GM12878 (cell line): Measurements from ENCODE around the gene PPFIA4. TPM values are rescaled to one million over a fixed set of nuclear protein-coding genes. Genes with fewer than 3 reads are reported as not detected.

ENCODE experiments used
- ATAC-seq: fragments of 200-7000 bp; cut with Tn5 transposase; 3 replicates; pipeline ENCODE4 v1.9.1; 2020; ENCODE audit warnings: mild to moderate bottlenecking, moderate library complexity
- BruUV-seq: library from RNA; stranded (reverse); fragments of 400-500 nt; replicated peaks from 2 replicates; lab custom pipeline; 2021; lab: Mats Ljungman, UMichigan
- CTCF ChIA-PET: fragments of 300-600 bp; sonication (Branson Sonifier 250); formaldehyde crosslinking; extraction: SDS; loops from one replicate; lab custom pipeline; 2021; ENCODE audit warnings: inconsistent platforms; lab: Yijun Ruan, JAX
- POLR2A ChIA-PET: fragments of 350-600 bp; formaldehyde crosslinking; extraction: SDS; loops from one replicate; lab custom pipeline; 2021; ENCODE audit warnings: inconsistent platforms; lab: Charles Lee
- RAD21 ChIA-PET: fragments of 300-600 bp; sonication (Branson Sonifier 250); formaldehyde crosslinking; loops from one replicate; lab custom pipeline; 2023; ENCODE audit warnings: antibody characterized with exemption; ENCODE audit not compliant: unreplicated experiment; lab: Charles Lee
- SMC1A ChIA-PET: fragments of 300-600 bp; sonication (Branson Sonifier 250); formaldehyde crosslinking; loops from one replicate; lab custom pipeline; 2023; ENCODE audit not compliant: unreplicated experiment, uncharacterized antibody; lab: Charles Lee
- DNase-seq: peaks from one replicate; pipeline ENCODE4 v3.0.0-alpha.2; 2011; ENCODE audit warnings: low read depth, low spot score
- FAIRE-seq: peaks from 3 replicates; lab custom pipeline; 2011; peaks lifted over from hg19 to GRCh38; lab: Jason Lieb, UNC
- H2AFZ ChIP-seq: 2 replicates; pipeline ENCODE4 v1.6.0; 2011; ENCODE audit warnings: low read depth, low read length, control low read depth; ENCODE audit not compliant: control insufficient read depth
- H3K27ac ChIP-seq: 2 replicates; pipeline ENCODE4 v1.5.1; 2011; ENCODE audit warnings: control low read depth; ENCODE audit not compliant: control insufficient read depth, insufficient read depth
- H3K27me3 ChIP-seq, 2 experiments: replicated peaks in 1 of 2; 2 replicates each; pipeline versions ENCODE4 v1.6.0 to v1.6.1; 2011; ENCODE audit warnings: low read length in 1 of 2; ENCODE audit not compliant: control insufficient read depth in 2 of 2, insufficient read depth in 2 of 2
- H3K36me3 ChIP-seq, 2 experiments: 2 replicates each; pipeline ENCODE4 v1.5.1; 2011; ENCODE audit warnings: low read length in 1 of 2; ENCODE audit not compliant: control insufficient read depth in 2 of 2, insufficient read depth in 2 of 2
- H3K4me1 ChIP-seq: 2 replicates; pipeline ENCODE4 v1.6.1; 2011; ENCODE audit warnings: mild to moderate bottlenecking, low read length, moderate library complexity, mixed read lengths; ENCODE audit not compliant: control insufficient read depth, insufficient read depth
- H3K4me2 ChIP-seq: 2 replicates; pipeline ENCODE4 v1.6.0; 2011; ENCODE audit warnings: control low read depth; ENCODE audit not compliant: control insufficient read depth, insufficient read depth
- H3K4me3 ChIP-seq: fragments of 200-600 bp; sonication (generic); 2 replicates; pipeline ENCODE4 v1.5.1; 2016
- H3K79me2 ChIP-seq: 2 replicates; pipeline ENCODE4 v1.6.0; 2011; ENCODE audit warnings: low read length; ENCODE audit not compliant: control insufficient read depth, insufficient read depth
- H3K9ac ChIP-seq: 2 replicates; pipeline ENCODE4 v1.8.0; 2011; ENCODE audit warnings: low read length, control low read depth, mixed read lengths; ENCODE audit not compliant: control insufficient read depth, insufficient read depth
- H3K9me3 ChIP-seq: replicated peaks from 3 replicates; pipeline ENCODE4 v1.5.1; 2011; ENCODE audit warnings: mild to moderate bottlenecking, low read length; ENCODE audit not compliant: control insufficient read depth, insufficient read depth
- H4K20me1 ChIP-seq: 2 replicates; pipeline ENCODE4 v1.6.0; 2011; ENCODE audit not compliant: control insufficient read depth, insufficient read depth
- BMI1 ChIP-seq: fragments of 450-650 bp; IDR thresholded peaks from 2 replicates; pipeline ENCODE4 v1.6.1; 2016; ENCODE audit warnings: mild to moderate bottlenecking, moderate library complexity, borderline replicate concordance
- CBFB ChIP-seq: IDR thresholded peaks from 2 replicates; pipeline ENCODE4 v1.6.1; 2016; ENCODE audit warnings: antibody characterized with exemption, low read depth
- CHD4 ChIP-seq: fragments of 200-600 bp; sonication (generic); IDR thresholded peaks from 2 replicates; pipeline ENCODE4 v1.6.1; 2016; ENCODE audit warnings: mild to moderate bottlenecking
- EED ChIP-seq: sonication (generic); IDR thresholded peaks from 2 replicates; pipeline ENCODE4 v1.6.1; 2016; ENCODE audit warnings: antibody characterized with exemption, low read depth
- ETV6 ChIP-seq, 2 experiments: fragments of 450-650 bp in 1 of 2; IDR thresholded peaks in 1 of 2; conservative IDR thresholded peaks in 1 of 2; 2 replicates each; pipeline ENCODE4 v1.6.1; 2014; ENCODE audit warnings: antibody characterized with exemption in 1 of 2, borderline replicate concordance in 1 of 2, low read depth in 1 of 2, mild to moderate bottlenecking in 1 of 2, moderate library complexity in 1 of 2
- GATAD2B ChIP-seq: fragments of 450-650 bp; conservative IDR thresholded peaks from 2 replicates; pipeline ENCODE4 v1.6.1; 2017; ENCODE audit warnings: low read depth, mild to moderate bottlenecking, moderate library complexity
- JUND ChIP-seq: IDR thresholded peaks from 2 replicates; pipeline ENCODE4 v1.6.1; 2012; ENCODE audit warnings: low read depth, mild to moderate bottlenecking, low read length, improper control_type of control experiment, moderate library complexity
- MYB ChIP-seq: fragments of 150-350 bp; IDR thresholded peaks from 2 replicates; pipeline ENCODE4 v1.6.1; 2014; ENCODE audit warnings: mild to moderate bottlenecking, low read depth, low read length, borderline replicate concordance
- NFYB ChIP-seq: IDR thresholded peaks from 2 replicates; pipeline ENCODE4 v1.6.1; 2011; ENCODE audit warnings: low read depth, mild to moderate bottlenecking, low read length, improper control_type of control experiment, moderate library complexity; ENCODE audit not compliant: insufficient read depth
- NR2C2 ChIP-seq: IDR thresholded peaks from 2 replicates; pipeline ENCODE4 v1.6.1; 2011; ENCODE audit warnings: borderline replicate concordance, low read depth; ENCODE audit not compliant: control insufficient read depth, insufficient read length
- POLR2AphosphoS2 ChIP-seq: IDR thresholded peaks from 2 replicates; pipeline ENCODE4 v1.6.1; 2011; ENCODE audit warnings: low read depth, mild to moderate bottlenecking, low read length, improper control_type of control experiment, moderate library complexity
- RFX5 ChIP-seq: IDR thresholded peaks from 2 replicates; pipeline ENCODE4 v1.6.1; 2011; ENCODE audit warnings: low read depth, low read length, improper control_type of control experiment
- SRF ChIP-seq, 2 experiments: IDR thresholded peaks; 2 replicates each; pipeline ENCODE4 v1.6.1; 2011; ENCODE audit warnings: low read depth in 2 of 2, low read length in 2 of 2, mild to moderate bottlenecking in 1 of 2, moderate library complexity in 1 of 2
- WGBS: methylation state at CpG from one replicate; pipeline ENCODE4 v1.1.6; 2016; ENCODE audit warnings: low lambda C conversion rate; ENCODE audit not compliant: insufficient replicate concordance, insufficient coverage; ENCODE audit errors: missing lambda C conversion rate; 5-methylcytosine and 5-hydroxymethylcytosine counted together
- in situ Hi-C: fragments of 300-500 bp; cut with MboI; formaldehyde crosslinking; loops from 9 replicates; pipeline ENCODE4 v1.14.3; 2018; ENCODE audit warnings: mixed read lengths
- intact Hi-C: fragments of 100-400 bp; cut with micrococcal nuclease; formaldehyde crosslinking; loops from one replicate; pipeline ENCODE4 v1.14.2; 2022; ENCODE audit not compliant: unreplicated experiment
- polyA plus RNA-seq, 11 experiments: library from polyadenylated mRNA; depleted of rRNA in 4 of 11; unstranded in 6 of 11; stranded (reverse) in 5 of 11; fragments of >200 nt; fragmentation: Nextera tagmentation in 4 of 11; fragmentation: Illumina TruSeq in 1 of 11; extraction: Ambion mirVana in 4 of 11; extraction: Trizol in 1 of 11; gene quantifications; 1 replicate in 1 of 11; 2 replicates in 10 of 11; pipeline versions ENCODE4 v1.2.1 to v1.2.3, GENCODE V29; 2011 to 2016; ENCODE audit warnings: inconsistent platforms in 2 of 11, missing spikeins in 2 of 11, low read depth in 1 of 11
- total RNA-seq, 4 experiments: library from RNA; depleted of rRNA in 3 of 4; stranded (reverse); fragments of >200 nt in 3 of 4; fragmentation: Illumina TruSeq in 1 of 4; extraction: Trizol in 1 of 4; gene quantifications; 2 replicates each; pipeline versions ENCODE4 v1.2.1 to v1.2.3, GENCODE V29; 2013 to 2021
- TF ChIP-seq, protein P1 (sequence below): fragments of 450-650 bp; IDR thresholded peaks from 2 replicates; pipeline ENCODE4 v1.6.1; 2016; ENCODE audit warnings: mild to moderate bottlenecking, moderate library complexity, borderline replicate concordance
- TF ChIP-seq, protein P2 (sequence below): IDR thresholded peaks from 2 replicates; pipeline ENCODE4 v1.6.1; 2011; ENCODE audit warnings: borderline replicate concordance, low read depth, mild to moderate bottlenecking, moderate library complexity, low read length; ENCODE audit not compliant: insufficient read depth, poor library complexity, severe bottlenecking
- TF ChIP-seq, protein P3 (sequence below): IDR thresholded peaks from 2 replicates; pipeline ENCODE4 v1.6.1; 2012; ENCODE audit warnings: low read depth, low read length, improper control_type of control experiment

Gene PPFIA4
- total and polyA plus RNA-seq, 10 of the 15 experiments (the other 5 are each of a cell fraction or from before 2014, with no cell fraction given) = 0.02 to 19.7 (median 0.34) TPM; not detected in 1

DNA sequence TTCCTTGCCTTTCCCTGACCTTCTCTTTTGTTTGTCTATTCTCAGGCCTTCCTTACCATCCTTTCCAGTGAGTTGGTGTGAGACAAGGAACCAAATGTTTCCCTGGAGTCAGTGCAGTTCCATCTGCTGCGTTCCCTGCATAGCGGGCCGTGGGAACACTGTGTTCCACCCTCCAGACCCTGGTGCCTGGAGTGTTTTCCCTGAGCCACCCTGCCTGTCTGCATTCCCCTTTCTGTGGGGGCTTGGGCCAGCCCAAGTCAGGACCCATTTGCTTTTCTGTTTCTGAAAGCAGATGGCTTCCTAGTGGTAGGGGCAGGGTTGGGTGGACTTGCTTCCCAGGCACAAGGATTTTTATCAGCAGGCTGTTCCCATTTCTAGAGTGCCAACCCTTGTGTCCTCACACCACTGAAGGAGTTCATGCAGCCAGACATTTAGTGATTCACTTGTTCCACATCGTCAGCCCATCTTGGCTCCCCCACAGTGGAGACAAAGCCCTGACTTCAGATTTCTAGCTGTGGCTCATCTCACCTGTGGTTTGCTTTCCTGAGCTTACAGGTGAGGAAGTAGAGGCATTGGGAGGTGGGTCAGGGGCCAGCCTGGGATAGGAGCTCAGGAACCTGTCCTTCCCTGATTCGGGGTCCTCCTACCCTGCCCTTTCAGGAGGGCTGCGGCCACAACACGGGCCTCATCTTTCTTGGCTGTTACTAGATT, 73.7 kb downstream of the PPFIA4 start:
- ChIA-PET SMC1A (no interaction called here), POLR2A (interaction anchor here (0.5 kb wide), 1 partner anchor 307 kb away, joined by 4 read pairs; no protein-coding TSS in a partner anchor), CTCF (interaction anchor here (3.1 kb wide), 1 partner anchor 16 kb away, joined by 9 read pairs; no protein-coding TSS in a partner anchor), RAD21 (no interaction called here)
- H3K36me3 ChIP-seq = no peaks in the 10 kb centered on the region
- no peaks in the 10 kb centered on the region for H3K79me2 ChIP-seq
- H3K9me3 ChIP-seq = 0 out of 3 replicates have a peak, but pooled peaks cover 2% of the 10 kb centered on the region
- H3K4me2 ChIP-seq = no peak overlapping the region
- H2AFZ ChIP-seq = no peak overlapping the region
- H3K4me1 ChIP-seq = no peaks in the 10 kb centered on the region
- H3K4me3 ChIP-seq = no peak overlapping the region
- no peak overlapping the region for H3K27ac ChIP-seq
- ATAC-seq (no peak), DNase-seq (no peak), FAIRE-seq (no peak)
- intact Hi-C loops (no loop called here), in situ Hi-C loops (no loop called here)
- no peaks in the 10 kb centered on the region for H4K20me1 ChIP-seq
- 51% methylated on average over 7 of the region's 7 CpGs for WGBS
- H3K9ac ChIP-seq = no peak overlapping the region
- no peaks in the 10 kb centered on the region; a peak in 2 of 4 replicates for H3K27me3 ChIP-seq
- BruUV-seq = no TSS peak
- TF ChIP-seq JUND (no peak), BMI1 (no peak), CBFB (no peak), RFX5 (no peak), MYB (no peak), NR2C2 (no peak), SRF (IDR thresholded peaks at IDR 0.05; ENCODE audit: low read depth in 2 of 2, low read length in 2 of 2) (no peak), POLR2AphosphoS2 (no peak), ETV6 (conservative IDR thresholded peaks at IDR 0.05 in 1 of 2, IDR thresholded peaks at IDR 0.05 in 1 of 2; ENCODE audit: borderline replicate concordance in 1 of 2, low read depth in 1 of 2) (no peak), GATAD2B (no peak), CHD4 (no peak), NFYB (no peak), EED (no peak)
- TF ChIP-seq, protein P1, sequence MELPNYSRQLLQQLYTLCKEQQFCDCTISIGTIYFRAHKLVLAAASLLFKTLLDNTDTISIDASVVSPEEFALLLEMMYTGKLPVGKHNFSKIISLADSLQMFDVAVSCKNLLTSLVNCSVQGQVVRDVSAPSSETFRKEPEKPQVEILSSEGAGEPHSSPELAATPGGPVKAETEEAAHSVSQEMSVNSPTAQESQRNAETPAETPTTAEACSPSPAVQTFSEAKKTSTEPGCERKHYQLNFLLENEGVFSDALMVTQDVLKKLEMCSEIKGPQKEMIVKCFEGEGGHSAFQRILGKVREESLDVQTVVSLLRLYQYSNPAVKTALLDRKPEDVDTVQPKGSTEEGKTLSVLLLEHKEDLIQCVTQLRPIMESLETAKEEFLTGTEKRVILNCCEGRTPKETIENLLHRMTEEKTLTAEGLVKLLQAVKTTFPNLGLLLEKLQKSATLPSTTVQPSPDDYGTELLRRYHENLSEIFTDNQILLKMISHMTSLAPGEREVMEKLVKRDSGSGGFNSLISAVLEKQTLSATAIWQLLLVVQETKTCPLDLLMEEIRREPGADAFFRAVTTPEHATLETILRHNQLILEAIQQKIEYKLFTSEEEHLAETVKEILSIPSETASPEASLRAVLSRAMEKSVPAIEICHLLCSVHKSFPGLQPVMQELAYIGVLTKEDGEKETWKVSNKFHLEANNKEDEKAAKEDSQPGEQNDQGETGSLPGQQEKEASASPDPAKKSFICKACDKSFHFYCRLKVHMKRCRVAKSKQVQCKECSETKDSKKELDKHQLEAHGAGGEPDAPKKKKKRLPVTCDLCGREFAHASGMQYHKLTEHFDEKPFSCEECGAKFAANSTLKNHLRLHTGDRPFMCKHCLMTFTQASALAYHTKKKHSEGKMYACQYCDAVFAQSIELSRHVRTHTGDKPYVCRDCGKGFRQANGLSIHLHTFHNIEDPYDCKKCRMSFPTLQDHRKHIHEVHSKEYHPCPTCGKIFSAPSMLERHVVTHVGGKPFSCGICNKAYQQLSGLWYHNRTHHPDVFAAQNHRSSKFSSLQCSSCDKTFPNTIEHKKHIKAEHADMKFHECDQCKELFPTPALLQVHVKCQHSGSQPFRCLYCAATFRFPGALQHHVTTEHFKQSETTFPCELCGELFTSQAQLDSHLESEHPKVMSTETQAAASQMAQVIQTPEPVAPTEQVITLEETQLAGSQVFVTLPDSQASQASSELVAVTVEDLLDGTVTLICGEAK = no peak
- TF ChIP-seq, protein P2, sequence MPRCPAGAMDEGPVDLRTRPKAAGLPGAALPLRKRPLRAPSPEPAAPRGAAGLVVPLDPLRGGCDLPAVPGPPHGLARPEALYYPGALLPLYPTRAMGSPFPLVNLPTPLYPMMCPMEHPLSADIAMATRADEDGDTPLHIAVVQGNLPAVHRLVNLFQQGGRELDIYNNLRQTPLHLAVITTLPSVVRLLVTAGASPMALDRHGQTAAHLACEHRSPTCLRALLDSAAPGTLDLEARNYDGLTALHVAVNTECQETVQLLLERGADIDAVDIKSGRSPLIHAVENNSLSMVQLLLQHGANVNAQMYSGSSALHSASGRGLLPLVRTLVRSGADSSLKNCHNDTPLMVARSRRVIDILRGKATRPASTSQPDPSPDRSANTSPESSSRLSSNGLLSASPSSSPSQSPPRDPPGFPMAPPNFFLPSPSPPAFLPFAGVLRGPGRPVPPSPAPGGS = no peak
- TF ChIP-seq, protein P3, sequence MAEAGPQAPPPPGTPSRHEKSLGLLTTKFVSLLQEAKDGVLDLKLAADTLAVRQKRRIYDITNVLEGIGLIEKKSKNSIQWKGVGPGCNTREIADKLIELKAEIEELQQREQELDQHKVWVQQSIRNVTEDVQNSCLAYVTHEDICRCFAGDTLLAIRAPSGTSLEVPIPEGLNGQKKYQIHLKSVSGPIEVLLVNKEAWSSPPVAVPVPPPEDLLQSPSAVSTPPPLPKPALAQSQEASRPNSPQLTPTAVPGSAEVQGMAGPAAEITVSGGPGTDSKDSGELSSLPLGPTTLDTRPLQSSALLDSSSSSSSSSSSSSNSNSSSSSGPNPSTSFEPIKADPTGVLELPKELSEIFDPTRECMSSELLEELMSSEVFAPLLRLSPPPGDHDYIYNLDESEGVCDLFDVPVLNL = no peak
